ENCODE results near the gene PUDP.
"Not testable (repeated sequence)": the region's sequence is repeated elsewhere in the genome, so short reads cannot be mapped to it uniquely, and the experiment has no call there.

The PUDP gene

DNA sequence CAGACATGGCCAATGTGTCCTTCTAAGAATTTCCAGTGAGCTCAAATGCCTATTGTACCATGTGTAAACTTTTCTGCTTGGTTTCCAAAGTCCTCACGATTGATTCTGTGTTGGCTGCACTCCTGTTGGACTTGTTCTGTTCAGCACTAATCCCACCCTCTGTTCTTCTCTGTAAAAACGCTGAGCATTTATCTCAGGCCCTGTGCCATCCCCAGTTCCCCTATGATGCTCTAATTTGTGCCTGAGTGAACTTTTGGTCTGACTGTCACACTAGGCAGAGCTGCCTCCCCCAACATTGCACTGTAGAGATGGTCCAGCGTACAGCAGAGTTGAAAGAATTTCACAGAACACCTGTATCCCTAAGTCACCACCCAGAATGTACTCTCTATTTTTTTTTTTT is 76.6 kb downstream of the PUDP start:
- DNase-seq, result no peak

DNA sequence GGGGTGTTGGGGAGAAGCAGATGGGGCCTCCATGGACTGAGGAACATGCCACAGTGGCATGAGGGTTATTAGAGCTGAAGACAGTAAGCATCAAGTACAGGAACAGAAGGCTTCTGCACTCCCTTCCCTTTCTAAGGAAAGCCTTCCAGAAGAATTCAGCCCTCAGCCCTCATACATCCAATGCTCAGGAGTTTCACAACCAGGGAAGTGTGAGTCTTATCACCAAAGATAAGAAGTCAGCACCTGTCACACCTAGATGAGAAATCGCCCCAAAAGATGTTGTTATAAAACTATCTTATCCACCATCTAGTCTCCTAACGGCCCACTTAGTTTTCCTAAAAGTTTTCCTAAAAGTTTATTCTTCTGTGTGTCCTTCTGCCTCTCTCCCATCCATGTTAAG is 78.4 kb downstream of the PUDP start:
- DNase-seq, result no peak

DNA sequence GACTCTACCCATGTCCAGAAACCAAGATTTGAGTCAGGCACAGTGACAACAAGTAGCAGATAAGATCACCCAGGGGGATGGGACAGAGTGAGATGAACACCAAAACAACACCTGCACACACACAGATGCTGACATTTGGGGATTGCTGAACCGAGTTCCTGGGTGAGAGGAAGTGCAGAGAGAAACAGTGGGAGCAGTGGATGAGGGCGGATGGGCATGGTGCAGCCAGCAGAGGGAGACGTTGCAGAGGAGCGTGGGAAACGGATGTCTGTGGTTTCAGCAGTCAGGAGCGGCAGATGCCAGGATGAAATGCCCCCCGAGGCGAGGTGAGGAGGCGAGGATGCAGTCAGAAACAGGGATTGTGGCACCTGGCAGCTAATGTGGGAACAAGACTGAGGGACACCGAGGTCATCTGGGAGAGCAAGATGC is 79.0 kb downstream of the PUDP start:
- no peak for DNase-seq

DNA sequence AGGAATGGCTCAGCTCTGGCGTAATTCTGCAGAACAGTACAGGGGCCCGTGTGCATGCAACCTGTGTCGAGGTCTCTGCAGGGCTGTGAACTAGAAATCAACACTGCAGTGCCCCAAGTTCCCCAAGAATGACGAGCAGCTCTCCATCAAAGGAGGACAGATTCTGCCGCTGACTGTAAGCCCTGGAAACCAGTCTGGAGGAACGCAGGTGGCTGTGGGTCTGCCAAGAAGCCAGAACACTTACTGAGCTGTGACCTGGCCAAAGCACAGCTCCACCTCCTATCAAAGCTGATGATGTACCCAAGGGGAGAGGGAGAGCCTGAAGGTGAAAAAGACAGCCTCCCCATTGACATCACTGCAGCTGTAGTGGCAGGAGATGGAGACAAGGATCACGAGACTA is 80.7 kb downstream of the PUDP start:
- DNase-seq, result no peak

DNA sequence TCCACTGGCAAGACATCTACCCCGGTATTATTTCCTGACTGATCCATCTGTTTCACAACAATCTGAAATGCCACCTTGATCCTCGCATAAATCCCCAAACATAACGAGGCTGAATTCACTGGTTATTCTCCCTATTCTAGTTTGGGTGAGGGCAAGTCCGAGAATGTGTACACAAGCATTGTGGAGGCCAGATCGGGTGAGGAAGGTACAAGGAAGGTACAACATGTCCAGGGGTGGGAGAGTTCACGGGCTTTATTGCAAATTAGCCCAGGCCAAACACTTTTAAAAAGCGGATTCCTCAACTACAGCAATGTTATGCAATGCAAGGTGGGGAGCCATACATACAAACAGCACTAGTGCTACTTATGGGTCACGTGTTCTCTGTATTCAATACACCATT is 82.5 kb downstream of the PUDP start:
- no peak for DNase-seq

DNA sequence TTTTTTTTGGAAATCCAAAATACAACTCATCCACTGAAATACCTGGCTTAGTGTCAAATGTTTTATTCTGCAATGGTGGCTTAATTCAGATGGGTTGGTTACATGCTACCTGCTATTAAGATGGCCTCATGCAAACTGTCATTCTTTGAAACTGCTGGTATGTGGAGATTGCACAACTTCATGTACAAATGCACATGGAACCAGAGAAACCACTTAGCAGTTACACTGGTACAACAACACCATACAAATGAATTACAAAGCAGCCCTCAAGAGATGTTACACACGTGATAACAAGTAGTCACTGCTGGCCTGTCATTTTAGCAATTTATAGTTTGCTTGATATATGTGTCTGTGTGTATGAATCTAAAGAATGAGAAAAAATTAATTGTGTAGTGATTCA is 85.0 kb downstream of the PUDP start:
- no peak for DNase-seq

DNA sequence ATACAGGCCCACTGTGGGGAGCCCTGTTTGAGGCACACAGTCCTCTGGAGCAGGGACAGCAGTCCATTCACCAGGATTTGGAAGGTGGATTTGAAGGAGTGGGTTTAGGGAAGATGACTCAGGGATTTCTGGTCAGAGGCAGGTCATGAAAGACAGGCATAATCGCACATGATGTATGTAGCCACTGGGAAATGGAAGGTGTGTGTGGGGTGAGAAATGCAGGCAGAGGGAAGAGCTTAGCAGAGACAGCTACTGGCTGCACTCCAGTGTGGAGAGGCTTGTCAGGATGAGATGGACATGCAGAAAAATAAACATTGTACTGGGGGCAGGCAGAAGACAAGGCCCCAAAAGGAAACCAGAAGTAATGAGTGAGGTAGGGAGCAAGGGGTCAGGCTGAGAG is 85.7 kb downstream of the PUDP start:
- DNase-seq, result no peak

DNA sequence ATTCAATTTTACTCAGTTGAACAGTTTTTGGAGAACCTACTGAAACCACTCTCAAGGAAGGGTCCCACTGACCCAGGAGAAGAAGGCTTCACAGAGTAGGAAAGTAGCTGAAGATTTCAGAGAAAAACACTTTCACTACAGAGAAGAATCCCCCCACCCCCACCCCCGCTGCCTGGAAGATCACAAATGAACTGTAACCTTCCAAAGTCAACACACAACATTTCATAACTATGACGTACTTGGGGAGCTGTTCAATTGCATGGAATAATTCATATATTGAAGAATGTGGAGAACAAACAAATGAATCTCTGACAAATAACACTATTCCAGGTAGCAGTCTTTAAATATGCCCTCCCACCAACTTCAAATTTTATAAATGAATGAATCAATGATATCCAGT is 86.5 kb downstream of the PUDP start:
- DNase-seq, result no peak

DNA sequence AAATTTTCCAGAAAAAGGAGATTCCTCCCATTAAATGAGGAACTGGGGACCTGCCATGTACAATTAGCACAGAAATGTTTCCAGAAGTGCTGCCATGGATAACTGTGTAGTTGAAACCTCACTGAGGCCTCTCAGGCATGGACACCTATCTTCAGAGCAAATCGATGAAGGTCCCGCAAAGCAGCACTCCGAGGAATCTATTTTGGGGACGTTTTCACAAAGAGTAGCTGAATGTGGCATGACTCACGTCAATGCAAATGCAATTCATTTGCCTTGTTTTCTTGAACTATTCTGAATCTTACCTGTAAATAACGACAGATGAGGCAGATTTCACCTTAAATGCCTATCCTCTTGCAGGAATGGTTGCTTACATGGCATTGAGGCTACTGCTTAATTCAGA is 87.5 kb downstream of the PUDP start:
- no peak for DNase-seq

DNA sequence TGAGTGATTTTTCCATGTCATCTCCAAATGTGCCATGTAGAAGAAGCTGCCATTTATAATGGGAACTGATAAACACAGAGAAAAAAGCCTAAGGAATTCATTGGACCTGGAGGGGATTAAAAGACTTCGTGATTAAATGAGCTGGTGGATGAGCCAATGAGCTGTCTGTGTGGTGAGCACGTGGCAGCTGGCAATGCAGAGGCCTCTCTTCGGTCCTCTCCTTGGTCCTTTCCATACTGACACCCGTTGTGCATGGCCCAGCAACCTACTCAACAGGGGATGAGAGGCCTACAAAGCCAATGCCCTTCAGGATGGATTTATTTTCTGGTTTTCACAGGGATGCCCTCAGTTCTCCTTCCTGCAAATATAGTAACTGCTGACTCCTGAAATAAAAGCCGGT is 88.1 kb downstream of the PUDP start:
- no peak for DNase-seq

DNA sequence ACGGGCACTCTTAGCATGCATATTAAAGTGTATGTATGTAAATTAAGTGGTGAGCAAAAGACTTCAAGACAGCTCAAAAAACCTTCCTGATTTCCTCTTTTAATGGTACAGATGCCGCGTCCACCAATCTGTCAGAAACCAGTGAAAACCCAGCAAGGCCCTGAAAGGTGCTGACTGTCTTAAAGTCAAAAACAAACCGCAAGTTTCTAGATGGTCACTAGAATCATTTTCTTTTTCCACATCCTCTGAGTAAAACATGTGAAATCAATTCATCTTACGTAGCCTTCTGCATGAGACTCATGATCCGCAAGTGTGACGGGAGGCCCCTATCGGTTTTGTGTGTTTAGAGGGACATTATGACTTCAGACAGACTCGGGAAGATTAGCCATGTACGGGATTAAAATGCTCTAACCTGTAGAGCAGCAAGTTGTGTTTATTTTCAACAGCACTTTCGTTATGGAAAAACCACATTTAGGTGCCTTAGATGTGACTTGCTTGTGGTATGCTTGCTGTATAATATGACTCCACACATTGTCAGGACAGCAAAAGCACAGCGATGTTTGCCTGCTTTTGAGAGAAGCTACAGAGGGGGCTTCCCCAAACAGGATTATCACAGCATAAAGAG is 88.6 kb downstream of the PUDP start:
- DNase-seq, result no peak

DNA sequence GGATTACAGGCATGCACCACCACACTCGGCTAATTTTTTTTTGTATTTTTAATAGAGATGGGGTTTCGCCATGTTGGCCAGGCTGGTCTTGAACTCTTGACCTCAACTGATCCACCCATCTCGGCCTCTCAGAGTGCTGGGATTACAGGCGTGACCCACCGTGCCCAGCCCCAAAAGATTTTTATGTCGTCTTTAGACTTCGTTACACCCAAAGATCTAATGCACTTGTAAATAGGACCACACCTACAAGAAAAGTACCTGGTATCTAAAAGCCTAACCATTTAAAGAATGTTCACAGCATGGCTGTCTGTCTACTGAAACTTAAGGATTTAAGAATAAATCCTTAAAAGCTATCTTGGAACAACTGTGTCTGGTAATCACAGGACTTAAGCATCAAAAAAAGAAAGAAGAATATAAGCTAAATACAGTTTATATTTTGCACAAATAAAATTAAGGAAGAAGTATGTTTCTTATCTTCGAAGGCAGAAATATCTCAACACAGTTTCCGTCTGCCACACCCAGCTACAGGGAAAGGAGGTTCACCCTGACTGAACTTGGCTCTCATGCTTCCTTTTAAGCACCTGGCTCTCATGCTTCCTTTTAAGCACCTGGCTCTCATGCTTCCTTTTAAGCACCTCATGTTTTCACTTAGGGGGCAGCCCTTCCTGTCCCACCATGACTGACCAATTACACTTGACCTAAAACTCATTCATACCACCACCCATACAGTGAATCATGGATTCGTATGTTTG is 92.4 kb downstream of the PUDP start:
- DNase-seq, result no peak

DNA sequence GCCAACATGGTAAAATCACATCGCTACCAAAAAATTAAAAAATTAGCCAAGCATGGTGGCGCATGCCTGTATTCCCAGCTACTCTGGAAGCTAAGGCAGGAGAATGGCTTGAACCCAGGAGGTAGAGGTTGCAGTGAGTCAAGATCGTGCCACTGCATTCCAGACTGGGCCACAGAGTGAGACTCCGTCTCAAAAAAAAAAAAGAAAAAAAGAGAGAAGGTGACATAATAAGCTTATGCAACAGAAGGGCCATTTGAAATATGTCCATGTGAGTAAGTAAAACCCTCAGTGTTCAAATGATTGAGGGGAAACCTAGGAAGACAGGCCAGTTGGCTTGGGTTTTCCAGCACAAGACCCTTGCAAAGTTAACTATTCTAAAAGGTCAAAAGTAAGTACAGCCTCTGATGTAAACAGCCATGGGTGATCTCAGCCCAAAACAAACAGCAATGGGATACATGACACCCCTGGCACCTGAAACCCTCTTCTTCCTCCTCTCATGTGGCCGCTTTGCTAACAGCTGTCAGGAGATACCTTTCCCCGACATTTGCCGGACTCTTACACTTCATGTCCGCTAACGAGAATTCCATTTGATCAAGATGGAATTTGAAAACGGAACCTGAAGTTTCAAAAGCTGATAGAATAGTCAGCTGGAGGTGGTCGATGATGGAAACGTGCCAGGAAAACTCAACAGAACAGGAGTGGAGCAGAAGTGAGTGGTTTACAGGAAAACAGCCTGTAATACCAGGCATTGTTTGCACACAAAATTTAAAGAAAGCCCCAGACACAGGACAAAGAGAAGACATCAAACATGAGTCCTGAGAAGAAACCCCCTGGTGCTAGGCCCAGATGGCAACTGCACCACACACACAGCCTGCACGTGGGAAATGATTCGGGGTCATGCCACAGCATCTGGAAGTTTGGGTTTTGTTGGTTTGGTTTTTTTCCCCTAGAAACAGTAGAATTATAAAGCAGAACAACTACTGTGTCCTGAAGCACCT is 93.4 kb downstream of the PUDP start:
- no peak for DNase-seq

DNA sequence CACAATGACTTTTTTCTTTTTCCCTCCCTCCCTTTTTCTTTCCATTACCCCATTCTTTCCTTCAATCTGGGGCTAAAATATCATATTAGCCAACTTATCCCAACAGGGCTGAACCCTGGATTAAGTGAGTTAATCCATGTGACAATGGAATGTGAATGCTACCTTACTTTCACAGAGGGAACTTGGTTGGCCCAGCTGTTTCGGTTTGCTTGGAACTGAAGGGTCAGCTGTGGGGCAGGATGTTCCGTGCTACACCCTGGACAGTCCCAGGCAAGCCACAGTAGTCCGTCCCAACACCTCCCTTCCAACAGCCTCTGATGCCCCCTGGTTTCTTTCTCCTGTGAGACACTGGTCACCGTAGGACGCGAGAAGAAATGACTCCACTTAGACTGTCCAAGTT is 95.4 kb downstream of the PUDP start:
- DNase-seq, result no peak

DNA sequence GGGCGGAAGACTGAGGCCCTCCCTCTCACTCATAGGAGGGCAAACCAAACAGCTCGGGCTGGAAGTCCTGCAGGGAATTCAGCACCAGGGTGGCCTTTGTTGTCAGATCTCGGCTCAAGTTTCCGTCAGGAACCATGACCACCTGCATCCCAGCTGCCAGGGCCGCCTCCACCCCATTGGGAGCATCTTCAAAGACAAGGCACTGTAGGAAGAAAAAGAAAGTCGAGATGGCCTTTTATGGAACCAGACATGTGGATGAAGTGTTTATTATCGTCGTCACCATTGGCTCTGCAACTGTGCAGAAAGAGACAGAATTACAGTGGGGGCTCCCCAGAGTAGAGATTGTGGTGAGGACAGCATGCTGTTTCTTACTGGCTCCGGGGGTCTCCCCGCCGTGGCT is 97.7 kb downstream of the PUDP start:
- no peak for DNase-seq

DNA sequence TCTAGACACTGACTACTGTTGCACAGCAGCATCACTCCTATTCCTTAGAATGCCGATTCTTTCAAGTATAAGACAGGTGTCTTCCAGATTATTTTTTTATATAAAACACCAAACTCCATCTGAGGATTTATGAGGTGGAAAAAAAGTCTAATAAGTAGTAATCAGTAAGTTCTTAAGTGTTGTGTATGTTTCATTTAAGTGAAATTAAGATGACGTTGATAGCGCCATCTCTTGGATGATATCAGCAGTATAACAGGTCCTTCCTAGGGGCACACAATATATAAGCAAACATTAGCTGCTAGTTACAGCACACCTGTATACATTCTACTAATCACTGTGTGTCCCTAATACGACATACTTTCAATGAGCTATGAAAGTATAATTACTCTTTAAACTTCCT is 100.0 kb downstream of the PUDP start:
- DNase-seq, result no peak

DNA sequence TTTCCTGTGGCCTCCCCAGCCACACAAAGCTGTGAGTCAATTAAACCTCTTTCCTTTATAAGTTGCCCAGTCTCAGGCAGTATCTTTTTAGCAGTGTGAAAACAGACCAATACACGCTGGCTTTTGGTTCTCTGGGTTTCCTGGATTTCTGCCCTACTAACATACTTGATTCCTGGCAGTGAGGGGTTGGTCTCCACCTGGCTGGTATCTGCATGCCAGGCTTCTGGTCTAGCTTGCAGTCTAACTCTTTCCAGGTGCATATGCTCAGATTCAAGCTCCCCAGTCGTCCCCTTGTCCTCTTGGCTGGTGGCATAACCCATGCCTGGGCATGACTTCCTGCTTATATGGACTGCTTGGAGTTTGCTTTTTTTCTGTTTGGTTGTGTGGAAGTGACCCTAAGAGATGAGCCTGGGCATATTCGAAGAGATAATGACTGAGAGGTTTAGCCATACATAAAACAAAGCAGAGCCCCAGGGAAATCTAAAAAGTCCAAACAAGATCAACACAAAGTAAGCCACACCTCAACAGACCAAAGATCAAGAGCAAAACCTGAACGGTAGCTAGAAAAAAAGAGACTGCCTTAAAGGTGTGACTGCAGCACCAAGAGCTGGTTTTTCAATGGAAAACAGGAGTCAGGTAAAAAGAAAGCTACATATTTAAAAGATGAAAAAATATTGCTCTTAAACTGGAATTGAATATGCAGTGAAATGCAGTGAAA is 102.6 kb downstream of the PUDP start:
- no peak for DNase-seq

DNA sequence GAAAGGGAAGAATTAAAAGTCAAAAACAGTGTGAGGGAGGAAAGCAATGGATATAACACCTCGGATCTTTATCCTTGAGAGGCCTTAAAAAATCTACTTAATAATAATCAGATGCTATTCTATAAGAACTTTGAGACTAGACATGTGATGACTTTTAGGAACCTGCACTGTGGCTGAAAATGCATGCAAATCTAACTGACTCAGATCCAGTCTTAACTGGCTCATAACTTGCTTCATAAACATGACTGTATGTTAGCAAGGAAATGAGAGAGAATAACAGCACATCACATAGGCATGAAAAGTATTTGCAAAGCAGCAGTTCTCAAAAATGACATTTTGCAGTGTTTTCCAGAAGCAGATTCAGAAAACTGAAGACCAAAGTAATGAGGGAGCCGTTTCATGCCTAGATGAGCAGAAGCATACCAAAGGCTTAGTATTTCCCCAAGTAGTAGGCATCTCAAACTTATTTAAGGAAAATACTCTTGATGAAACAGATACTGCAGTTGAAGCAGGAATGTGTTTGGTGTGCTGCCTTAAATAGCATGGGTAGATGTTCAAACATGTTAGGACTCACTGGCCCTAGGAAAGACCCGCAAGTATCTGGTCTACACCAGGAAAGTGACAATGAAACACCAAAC is 104.0 kb downstream of the PUDP start:
- DNase-seq, result not testable (repeated sequence)

DNA sequence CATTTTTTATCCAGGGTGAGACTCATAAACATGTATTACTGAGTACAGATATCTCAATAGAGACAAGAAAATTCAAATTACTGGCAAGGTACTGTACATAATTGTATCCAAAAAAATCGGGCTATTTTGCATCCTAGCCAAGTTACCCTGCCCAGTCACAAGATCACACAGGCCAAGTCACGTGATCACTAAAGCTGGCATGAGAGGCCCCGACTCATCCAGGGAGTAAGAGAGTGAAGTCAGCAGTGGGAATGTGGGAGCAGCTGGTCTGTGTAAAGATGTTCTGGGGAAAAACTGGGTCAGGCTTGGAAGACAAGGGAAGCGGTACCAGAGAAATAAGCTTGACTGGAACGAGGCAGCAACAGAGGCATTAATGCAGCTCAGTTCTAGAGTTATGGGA is 119.7 kb downstream of the PUDP start:
- DNase-seq, result no peak

DNA sequence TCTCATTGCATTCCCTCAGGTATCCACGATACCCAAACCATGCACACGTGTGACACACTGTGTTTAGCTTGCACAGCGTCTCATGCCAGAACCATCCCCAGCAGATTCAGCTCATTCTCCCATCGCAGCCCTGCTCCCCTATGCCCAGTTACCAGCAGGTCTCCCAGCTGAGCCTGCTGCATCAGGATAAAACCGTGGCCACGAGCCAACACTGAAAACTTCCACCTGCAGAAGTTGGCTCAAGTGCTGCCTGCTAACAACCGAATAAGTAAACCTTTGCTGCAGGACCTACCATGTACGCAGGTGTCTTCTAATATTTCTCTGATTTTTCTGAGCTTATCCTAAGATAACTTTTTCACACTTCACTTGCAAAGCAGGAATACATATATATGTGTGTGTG is 120.9 kb downstream of the PUDP start:
- DNase-seq, result no peak

DNA sequence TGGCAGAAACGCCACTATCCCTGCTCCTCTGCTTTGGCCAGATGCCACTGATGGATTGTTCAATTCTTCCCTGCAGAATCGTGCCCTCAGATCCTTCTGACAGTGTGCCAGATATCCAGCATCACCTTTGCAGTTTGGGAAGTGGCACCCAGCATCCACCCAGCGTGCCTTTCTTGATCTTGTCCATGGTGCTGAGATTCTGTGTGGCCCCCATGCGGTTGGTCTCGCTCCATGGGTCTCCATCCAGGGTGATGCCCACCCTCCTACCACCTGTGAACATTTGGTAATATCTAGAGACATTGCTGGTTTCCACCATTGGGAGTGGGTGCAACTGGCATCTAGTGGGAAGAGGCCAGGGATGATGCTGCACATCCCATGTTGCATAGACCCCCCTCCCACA is 121.6 kb downstream of the PUDP start:
- not testable (repeated sequence) for DNase-seq

DNA sequence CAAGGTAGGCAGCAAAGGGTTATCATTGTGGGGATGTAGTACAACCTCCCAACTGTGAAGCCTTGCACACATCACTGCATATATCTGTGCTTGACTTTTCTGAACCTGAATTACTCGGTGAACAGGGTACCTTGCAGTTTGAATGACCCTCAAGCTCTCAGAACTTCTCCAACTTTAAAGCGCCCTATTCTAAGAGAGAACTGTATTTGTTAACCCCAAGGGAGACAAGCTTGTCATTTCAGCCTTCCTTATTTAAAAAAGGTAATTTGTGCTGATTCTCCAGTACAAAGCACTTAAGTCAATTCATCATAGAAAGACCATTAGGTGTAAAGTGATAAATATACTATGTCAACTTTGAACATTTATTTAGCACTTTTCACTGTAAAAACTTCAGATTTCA is 122.5 kb downstream of the PUDP start:
- no peak for DNase-seq

DNA sequence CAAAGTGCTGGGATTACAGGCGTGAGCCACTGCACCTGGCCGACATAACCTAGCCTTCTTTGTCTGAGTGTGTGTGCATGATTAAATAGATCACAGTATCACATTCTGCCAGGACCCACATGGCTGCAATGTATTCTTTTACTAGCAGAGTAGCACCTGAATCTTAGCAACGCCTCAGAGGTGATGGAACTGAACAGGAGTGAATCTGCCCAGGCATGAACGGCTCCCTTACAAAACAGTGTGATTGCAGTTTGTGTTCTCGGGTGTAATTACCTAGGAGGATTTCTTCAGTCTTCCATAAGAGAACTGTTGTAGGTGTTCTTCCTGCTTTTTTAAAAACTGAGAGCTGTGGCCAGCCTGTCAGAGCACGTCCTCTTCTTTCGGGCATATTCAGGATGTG is 123.1 kb downstream of the PUDP start:
- no peak for DNase-seq

All from activated T-cell treated with anti-CD3 and anti-CD28 coated beads for 4 hours (primary cell).